ENCODE measurements around the gene UBE2R2.
"Not testable (repeated sequence)": the region's sequence is repeated elsewhere in the genome, so short reads cannot be mapped to it uniquely, and the experiment has no call there.

Gene UBE2R2

GRCh38 chr9:33932078-33932807 is 115.3 kb downstream of the UBE2R2 start:
- no peak for DNase-seq

GRCh38 chr9:33934188-33934878 is 117.4 kb downstream of the UBE2R2 start:
- no peak for DNase-seq

GRCh38 chr9:33939924-33940874 is 123.2 kb downstream of the UBE2R2 start:
- DNase-seq = no peak

GRCh38 chr9:33942471-33943083 is 125.6 kb downstream of the UBE2R2 start:
- DNase-seq = no peak

GRCh38 chr9:33943389-33943788 is 126.4 kb downstream of the UBE2R2 start:
- no peak for DNase-seq

GRCh38 chr9:33946779-33947535 is 130.0 kb downstream of the UBE2R2 start:
- no peak for DNase-seq

GRCh38 chr9:33950371-33950770 is 133.4 kb downstream of the UBE2R2 start:
- DNase-seq = no peak

GRCh38 chr9:33952066-33952465 is 135.1 kb downstream of the UBE2R2 start:
- no peak for DNase-seq

GRCh38 chr9:33956544-33956943 is 139.6 kb downstream of the UBE2R2 start:
- no peak for DNase-seq

GRCh38 chr9:33959725-33960124 is 142.8 kb downstream of the UBE2R2 start:
- no peak for DNase-seq

- DNase-seq = not testable (repeated sequence)
Measured at GRCh38 chr9:33962468-33962867, 145.5 kb downstream of the UBE2R2 start.

GRCh38 chr9:33964086-33964768 is 147.3 kb downstream of the UBE2R2 start:
- DNase-seq = no peak
